ENCODE data around the gene WDR4. TPM values are rescaled to one million over a fixed set of nuclear protein-coding genes. Genes with fewer than 3 reads are reported as not detected.
"Not testable (repeated sequence)": the region's sequence is repeated elsewhere in the genome, so short reads cannot be mapped to it uniquely, and the experiment has no call there.

WDR4 gene
- total RNA-seq, 4 donors from 2014 or later = 13.0 to 30.6 (median 17.4) TPM

DNA sequence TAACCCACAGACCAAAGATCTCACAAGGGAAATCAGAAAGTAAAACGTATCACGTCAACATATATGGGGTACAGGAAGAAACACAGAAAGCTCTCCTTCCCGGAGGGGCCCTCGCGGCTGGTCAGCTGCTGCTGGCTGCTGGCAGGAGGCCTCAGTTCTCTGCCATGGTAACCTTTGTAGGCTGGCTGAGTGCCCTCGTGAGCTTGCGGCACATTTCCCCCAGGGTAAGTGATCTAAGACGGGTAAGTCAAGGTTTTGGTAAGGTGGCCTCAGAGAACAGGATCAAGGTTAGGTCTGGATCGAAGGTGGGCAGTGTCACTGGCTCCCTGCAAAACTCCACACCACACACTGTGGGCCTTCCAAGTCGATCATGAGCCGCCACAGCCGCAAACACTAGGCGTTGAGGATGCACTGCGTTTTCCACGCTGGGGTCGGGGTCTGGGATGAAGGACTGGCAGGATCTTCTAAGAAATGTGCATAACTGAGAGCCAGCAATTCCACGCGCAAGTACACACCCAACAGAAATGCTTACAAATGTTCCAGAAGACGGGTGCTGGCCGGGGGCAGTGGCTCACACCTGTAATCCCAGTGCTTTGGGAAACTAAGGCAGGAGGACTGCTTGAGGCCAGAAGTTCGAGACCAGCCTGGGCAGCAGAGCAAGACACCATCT, 33.9 kb downstream of the WDR4 start:
- Histone ChIP-seq H3K27me3 (no peaks in the 10 kb centered on the region), H3K9me3 (no peaks in the 10 kb centered on the region), H3K4me1 (no peaks in the 10 kb centered on the region), H3K4me3 (no peak overlapping the region), H3K36me3 (peaks cover 0 to 91% (median 12%) of the 10 kb centered on the region in 3 donors), H3K27ac (no peak overlapping the region)
- no peak for DNase-seq (ENCODE audit: low spot score in 2 of 2)
- TF ChIP-seq POLR2A (IDR thresholded peaks at IDR 0.05) (no peak), EP300 (IDR thresholded peaks at IDR 0.05) (no peak)
- TF ChIP-seq, protein P1, sequence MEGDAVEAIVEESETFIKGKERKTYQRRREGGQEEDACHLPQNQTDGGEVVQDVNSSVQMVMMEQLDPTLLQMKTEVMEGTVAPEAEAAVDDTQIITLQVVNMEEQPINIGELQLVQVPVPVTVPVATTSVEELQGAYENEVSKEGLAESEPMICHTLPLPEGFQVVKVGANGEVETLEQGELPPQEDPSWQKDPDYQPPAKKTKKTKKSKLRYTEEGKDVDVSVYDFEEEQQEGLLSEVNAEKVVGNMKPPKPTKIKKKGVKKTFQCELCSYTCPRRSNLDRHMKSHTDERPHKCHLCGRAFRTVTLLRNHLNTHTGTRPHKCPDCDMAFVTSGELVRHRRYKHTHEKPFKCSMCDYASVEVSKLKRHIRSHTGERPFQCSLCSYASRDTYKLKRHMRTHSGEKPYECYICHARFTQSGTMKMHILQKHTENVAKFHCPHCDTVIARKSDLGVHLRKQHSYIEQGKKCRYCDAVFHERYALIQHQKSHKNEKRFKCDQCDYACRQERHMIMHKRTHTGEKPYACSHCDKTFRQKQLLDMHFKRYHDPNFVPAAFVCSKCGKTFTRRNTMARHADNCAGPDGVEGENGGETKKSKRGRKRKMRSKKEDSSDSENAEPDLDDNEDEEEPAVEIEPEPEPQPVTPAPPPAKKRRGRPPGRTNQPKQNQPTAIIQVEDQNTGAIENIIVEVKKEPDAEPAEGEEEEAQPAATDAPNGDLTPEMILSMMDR (IDR thresholded peaks at IDR 0.05) = no peak
- 81 to 84% methylated on average over 21 of the region's 21 CpGs for WGBS, 2 donors

DNA sequence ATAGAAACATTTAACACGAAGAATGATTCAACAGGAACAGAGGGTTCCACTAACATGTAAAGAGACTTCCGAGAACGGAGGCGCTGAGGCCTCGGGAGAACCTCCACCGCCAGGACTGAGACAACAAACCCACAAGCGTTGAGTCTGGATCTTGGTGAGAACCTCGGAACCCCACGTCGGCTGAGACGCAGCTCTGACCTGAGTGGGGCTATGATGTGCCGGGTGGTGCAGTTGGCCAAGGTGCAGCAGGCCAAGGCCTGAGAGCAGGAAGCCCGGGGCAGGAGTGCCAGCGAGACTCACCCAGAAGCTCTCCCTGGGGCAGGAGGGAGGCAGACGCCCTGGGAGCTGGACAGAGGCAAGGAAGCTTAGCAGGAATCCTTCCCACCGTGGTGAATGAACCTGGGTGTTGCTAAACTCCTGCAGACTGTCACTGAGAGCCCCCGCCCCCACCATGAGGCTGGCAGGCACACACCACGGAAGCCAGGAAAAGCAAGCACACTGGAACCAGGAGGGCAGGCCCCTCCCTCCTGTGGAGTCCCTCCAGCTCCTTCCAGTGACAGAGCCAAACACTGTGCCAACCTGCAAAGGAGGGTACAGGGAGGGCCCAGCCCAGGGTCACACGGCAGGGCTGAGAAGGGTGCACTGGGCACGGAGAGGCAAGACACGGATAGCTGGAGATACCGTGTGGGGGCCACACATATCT, 34.8 kb downstream of the WDR4 start:
- no peak overlapping the region for H3K27ac ChIP-seq
- H3K4me1 ChIP-seq = no peaks in the 10 kb centered on the region
- 83 to 85% methylated on average over 20 to 22 of the region's 22 CpGs for WGBS, 2 donors
- no peak for DNase-seq (ENCODE audit: low spot score in 2 of 2)
- no peaks in the 10 kb centered on the region for H3K9me3 ChIP-seq
- H3K4me3 ChIP-seq = no peak overlapping the region
- peaks cover 0 to 91% (median 4%) of the 10 kb centered on the region in 3 donors for H3K36me3 ChIP-seq
- TF ChIP-seq EP300 (IDR thresholded peaks at IDR 0.05) (no peak), POLR2A (IDR thresholded peaks at IDR 0.05) (no peak)
- TF ChIP-seq, protein P1 (IDR thresholded peaks at IDR 0.05) = no peak
- H3K27me3 ChIP-seq = no peaks in the 10 kb centered on the region

DNA sequence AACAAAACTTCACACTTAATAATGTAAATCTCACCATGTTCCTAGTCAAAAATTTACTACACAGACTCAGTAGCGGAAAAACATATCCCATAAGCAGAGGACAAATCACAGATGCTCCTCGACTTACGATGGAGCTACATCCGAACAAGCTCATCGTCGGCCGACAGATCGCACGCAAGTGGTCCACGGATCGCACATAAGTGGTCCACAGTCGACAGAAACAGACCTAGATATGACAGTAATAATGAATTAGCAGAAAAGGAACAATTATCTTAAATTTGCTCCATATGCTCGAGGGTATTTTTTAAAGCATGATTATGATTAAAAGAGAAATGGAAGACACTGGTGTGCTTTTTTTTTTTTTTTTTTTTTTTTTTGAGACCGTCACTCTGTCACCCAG, 36.3 kb downstream of the WDR4 start:
- no peaks in the 10 kb centered on the region for H3K27me3 ChIP-seq
- no peaks in the 10 kb centered on the region for H3K9me3 ChIP-seq
- DNase-seq (ENCODE audit: low spot score in 2 of 2) = peak in 1 of 2 donors; percentile 5
- H3K4me1 ChIP-seq = no peaks in the 10 kb centered on the region
- H3K27ac ChIP-seq = no peak overlapping the region
- WGBS, 2 donors = 91 to 98% methylated on average over 14 of the region's 14 CpGs
- TF ChIP-seq, protein P1 (IDR thresholded peaks at IDR 0.05) = no peak
- TF ChIP-seq POLR2A (IDR thresholded peaks at IDR 0.05) = no peak
- TF ChIP-seq EP300 (IDR thresholded peaks at IDR 0.05) = no peak
- peaks cover 0 to 86% (median 0%) of the 10 kb centered on the region in 3 donors for H3K36me3 ChIP-seq
- no peak overlapping the region for H3K4me3 ChIP-seq

DNA sequence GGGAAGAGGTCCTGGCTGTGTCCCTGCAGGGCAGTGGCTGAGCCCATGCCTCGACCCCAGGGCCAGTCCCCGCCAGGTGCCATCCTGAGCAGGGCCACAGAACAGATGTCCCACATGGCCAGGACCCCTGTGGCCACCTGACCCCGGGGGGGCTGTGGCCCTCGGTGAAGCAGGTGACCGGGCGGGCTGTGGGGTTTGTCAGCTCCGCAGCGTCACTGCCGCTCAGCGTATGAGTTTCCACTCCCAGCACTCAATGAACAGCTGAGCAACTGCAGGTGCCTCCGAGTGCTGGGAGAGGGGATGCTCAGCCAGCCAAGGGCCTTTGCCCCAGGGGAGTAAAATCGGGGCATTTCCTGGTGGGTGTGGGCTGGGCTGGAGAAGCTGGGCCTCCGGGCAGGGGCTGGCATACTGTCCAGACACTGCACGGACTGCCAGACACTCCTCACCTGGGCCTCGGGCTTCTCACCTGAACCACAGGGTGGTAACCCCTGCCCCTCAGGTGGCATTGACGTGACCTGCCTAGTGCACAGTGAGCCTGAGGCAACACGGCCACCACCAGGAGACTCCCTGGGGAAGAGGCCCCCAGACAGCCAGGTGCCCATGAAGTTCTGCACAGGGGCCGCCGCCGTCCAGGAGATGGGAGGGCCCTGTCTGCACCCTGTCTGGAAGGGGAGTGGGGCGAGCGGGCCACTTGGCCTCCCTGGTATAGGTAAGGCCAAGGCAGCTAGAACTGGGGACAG, 37.3 kb downstream of the WDR4 start:
- peak in 1 of 2 donors; percentile 3 for DNase-seq (ENCODE audit: low spot score in 2 of 2)
- peaks cover 0 to 76% (median 0%) of the 10 kb centered on the region in 3 donors for H3K36me3 ChIP-seq

DNA sequence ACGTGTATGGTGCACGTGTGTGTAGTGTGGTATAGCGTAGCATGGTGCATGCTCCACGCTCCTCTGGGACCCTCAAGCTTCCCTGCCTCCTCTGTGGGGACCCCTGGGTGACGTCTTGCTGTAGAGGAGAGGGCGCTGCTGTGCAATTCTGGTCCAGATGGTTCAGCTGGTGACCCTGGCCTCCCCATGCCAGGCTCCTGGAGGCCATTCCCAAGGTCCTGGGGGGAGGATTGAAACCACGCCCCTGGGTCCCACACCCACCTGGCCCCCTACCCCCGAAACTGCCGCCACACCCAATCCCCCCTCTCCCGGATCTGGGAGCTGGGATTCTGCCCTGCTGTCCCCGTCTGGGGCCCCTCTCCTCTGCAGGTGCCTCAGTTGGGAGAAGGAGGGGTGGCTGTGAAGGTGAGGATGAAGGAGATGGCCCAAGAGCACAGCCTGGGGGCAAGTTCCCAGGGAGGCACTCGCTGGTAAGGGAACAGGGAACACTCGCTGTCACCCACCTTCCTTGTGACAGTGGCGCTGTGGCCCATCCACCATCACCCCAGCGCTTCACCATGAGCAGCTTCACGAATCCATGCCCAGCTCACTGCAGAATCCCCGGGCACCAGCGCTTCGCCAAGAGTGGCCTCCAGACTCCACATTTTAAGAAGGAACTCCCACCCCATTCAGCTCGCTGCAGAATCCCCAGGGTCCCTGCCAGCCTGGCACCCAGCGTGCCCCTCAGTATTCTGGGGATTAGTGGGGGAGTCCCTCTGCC, 38.0 kb downstream of the WDR4 start:
- no peaks in the 10 kb centered on the region for H3K27me3 ChIP-seq
- peaks cover 0 to 69% (median 0%) of the 10 kb centered on the region in 3 donors for H3K36me3 ChIP-seq
- no peak overlapping the region for H3K27ac ChIP-seq
- H3K9me3 ChIP-seq = no peaks in the 10 kb centered on the region
- H3K4me3 ChIP-seq = no peak overlapping the region
- H3K4me1 ChIP-seq = no peaks in the 10 kb centered on the region
- TF ChIP-seq EP300 (IDR thresholded peaks at IDR 0.05) (no peak), POLR2A (IDR thresholded peaks at IDR 0.05) (no peak)
- TF ChIP-seq, protein P1 (IDR thresholded peaks at IDR 0.05) = no peak
- DNase-seq (ENCODE audit: low spot score in 2 of 2) = peak in 1 of 2 donors; percentile 6
- WGBS, 2 donors = 84 to 90% methylated on average over 12 to 19 of the region's 21 CpGs

More for the DNA sequence above, 37.3 kb downstream of the WDR4 start:
- WGBS, 2 donors = 95 to 96% methylated on average over 4 to 12 of the region's 22 CpGs
- not testable (repeated sequence) for H3K27me3 ChIP-seq, H3K9me3 ChIP-seq, H3K4me1 ChIP-seq, H3K4me3 ChIP-seq, H3K27ac ChIP-seq
